ENCODE results near the gene PAFAH1B2.

DNA sequence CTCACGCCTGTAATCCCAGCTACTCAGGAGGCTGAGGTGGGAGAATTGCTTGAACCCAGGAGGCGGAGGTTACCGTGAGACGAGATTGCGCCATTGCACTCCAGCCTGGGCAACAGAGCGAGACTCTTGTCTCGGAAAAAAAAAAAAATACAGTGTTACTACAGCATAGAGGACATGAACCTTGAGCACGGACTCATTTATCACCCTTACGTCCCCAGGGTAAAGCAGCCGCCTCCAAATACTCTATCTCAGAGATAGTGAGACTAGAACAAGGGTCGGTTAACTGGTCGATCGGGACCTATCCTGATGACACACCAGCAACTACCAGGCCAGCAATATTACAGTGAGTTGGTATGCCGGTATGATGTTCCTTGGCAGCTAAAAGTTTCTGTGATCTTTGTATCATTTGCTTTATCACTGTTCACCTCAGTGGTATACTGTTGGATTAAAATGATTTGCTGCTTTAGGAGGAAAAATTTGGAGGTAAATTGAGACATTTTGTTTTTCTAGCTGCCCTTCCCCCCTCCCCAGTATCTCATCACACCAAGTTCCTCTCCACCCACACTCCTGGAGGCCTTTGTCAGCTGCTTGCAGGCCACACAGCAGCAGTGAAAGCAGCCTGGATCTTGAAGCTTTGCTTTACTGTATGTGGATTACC, 27.4 kb downstream of the PAFAH1B2 start:
- no peak for TF ChIP-seq POLR2A (IDR thresholded peaks at IDR 0.05; ENCODE audit: low read depth, low read length)
- no peak for TF ChIP-seq MYC (IDR thresholded peaks at IDR 0.05; ENCODE audit: low read depth, low read length)
- TF ChIP-seq, protein P1, sequence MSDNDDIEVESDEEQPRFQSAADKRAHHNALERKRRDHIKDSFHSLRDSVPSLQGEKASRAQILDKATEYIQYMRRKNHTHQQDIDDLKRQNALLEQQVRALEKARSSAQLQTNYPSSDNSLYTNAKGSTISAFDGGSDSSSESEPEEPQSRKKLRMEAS (IDR thresholded peaks at IDR 0.05; ENCODE audit: insufficient read depth, insufficient read length), result no peak
- TF ChIP-seq POLR2AphosphoS5 (IDR thresholded peaks at IDR 0.05; ENCODE audit: insufficient read depth, low read depth, low read length), result no peak
- TF ChIP-seq, protein P2, sequence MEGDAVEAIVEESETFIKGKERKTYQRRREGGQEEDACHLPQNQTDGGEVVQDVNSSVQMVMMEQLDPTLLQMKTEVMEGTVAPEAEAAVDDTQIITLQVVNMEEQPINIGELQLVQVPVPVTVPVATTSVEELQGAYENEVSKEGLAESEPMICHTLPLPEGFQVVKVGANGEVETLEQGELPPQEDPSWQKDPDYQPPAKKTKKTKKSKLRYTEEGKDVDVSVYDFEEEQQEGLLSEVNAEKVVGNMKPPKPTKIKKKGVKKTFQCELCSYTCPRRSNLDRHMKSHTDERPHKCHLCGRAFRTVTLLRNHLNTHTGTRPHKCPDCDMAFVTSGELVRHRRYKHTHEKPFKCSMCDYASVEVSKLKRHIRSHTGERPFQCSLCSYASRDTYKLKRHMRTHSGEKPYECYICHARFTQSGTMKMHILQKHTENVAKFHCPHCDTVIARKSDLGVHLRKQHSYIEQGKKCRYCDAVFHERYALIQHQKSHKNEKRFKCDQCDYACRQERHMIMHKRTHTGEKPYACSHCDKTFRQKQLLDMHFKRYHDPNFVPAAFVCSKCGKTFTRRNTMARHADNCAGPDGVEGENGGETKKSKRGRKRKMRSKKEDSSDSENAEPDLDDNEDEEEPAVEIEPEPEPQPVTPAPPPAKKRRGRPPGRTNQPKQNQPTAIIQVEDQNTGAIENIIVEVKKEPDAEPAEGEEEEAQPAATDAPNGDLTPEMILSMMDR (IDR thresholded peaks at IDR 0.05; ENCODE audit: extremely low read depth in 1 of 2, insufficient read depth in 1 of 2, low read depth in 1 of 2, low read length in 2 of 2), result no peak
- no peak for TF ChIP-seq EZH2 (IDR thresholded peaks at IDR 0.05; ENCODE audit: borderline replicate concordance, low read depth, low read length, severe bottlenecking)

Measured in endothelial cell of umbilical vein (primary cell).